HepG2 (cell line): ENCODE measurements around the gene ALK. TPM values are rescaled to one million over a fixed set of nuclear protein-coding genes. Genes with fewer than 3 reads are reported as not detected.

Experiments used
- polyA plus RNA-seq, 8 experiments: library from polyadenylated mRNA; depleted of rRNA in 3 of 8; stranded (reverse) in 7 of 8; unstranded in 1 of 8; fragments of >200 nt; fragmentation: Illumina TruSeq in 4 of 8; extraction: Trizol in 4 of 8; gene quantifications; 2 replicates each; pipeline versions ENCODE4 v1.2.1 to v1.2.3, GENCODE V29; 2011 to 2016; ENCODE audit warnings: low read depth in 4 of 8, missing spikeins in 1 of 8, mixed read lengths in 1 of 8; ENCODE audit not compliant: insufficient read depth in 1 of 8
- small RNA-seq, 3 experiments: library from RNA; depleted of rRNA; stranded (forward); fragments of <200 nt; gene quantifications; one replicate each; pipeline ENCODE3, GENCODE V24; 2012; ENCODE audit warnings: low read depth in 2 of 3, low replicate concordance in 1 of 3; ENCODE audit not compliant: insufficient read length in 3 of 3, insufficient read depth in 2 of 3
- total RNA-seq, 5 experiments: library from RNA; depleted of rRNA; stranded (reverse); fragments of >200 nt; fragmentation: Illumina TruSeq; extraction: Trizol; gene quantifications; 2 replicates each; pipeline ENCODE4 v1.2.3, GENCODE V29; 2016; ENCODE audit warnings: low read depth in 1 of 5

Gene ALK
- total and polyA plus RNA-seq, 2 of the 13 experiments (the other 11 are each of a cell fraction or from before 2014, with no cell fraction given) = not detected

Small RNA genes within 50 kb of the gene (small RNA-seq; reads per million reads assigned to genes)
- 0 reads per million in 3 experiments for gene RN7SL516P

Other genes starting within 250 kb of the ALK start
- 12.7 and 20.8 TPM in 2 replicates for gene YPEL5, start 225.4 kb upstream of the ALK start, total RNA-seq (2016; rRNA removed; fragmentation: Illumina TruSeq; extraction: Trizol)
- gene YPEL5, start 225.4 kb upstream of the ALK start, polyA plus RNA-seq (2011; rRNA removed) = 49.7 and 55.6 TPM in 2 replicates